Mammary epithelial cell (primary cell): ENCODE data around the gene RFX8.

ENCODE experiments used
- EZH2 ChIP-seq: IDR thresholded peaks from 2 replicates; pipeline ENCODE4 v1.6.1; 2012; ENCODE audit warnings: low read length, inconsistent platforms, borderline replicate concordance
- TF ChIP-seq, protein P1 (sequence below), 2 donors: IDR thresholded peaks in 1 of 2; conservative IDR thresholded peaks in 1 of 2; 2 replicates each; pipeline ENCODE4 v1.5.1; 2011 to 2012; ENCODE audit warnings: inconsistent platforms in 2 of 2, low read length in 2 of 2, mild to moderate bottlenecking in 2 of 2, control low read depth in 1 of 2, low read depth in 1 of 2; ENCODE audit not compliant: insufficient read depth in 1 of 2; ENCODE audit errors: extremely low read depth in 1 of 2

GRCh38 chr2:101408925-101409324 lies 66.0 kb downstream of the RFX8 start:
- TF ChIP-seq EZH2 = no peak
- TF ChIP-seq, protein P1, sequence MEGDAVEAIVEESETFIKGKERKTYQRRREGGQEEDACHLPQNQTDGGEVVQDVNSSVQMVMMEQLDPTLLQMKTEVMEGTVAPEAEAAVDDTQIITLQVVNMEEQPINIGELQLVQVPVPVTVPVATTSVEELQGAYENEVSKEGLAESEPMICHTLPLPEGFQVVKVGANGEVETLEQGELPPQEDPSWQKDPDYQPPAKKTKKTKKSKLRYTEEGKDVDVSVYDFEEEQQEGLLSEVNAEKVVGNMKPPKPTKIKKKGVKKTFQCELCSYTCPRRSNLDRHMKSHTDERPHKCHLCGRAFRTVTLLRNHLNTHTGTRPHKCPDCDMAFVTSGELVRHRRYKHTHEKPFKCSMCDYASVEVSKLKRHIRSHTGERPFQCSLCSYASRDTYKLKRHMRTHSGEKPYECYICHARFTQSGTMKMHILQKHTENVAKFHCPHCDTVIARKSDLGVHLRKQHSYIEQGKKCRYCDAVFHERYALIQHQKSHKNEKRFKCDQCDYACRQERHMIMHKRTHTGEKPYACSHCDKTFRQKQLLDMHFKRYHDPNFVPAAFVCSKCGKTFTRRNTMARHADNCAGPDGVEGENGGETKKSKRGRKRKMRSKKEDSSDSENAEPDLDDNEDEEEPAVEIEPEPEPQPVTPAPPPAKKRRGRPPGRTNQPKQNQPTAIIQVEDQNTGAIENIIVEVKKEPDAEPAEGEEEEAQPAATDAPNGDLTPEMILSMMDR (conservative IDR thresholded peaks at IDR 0.05 in 1 of 2, IDR thresholded peaks at IDR 0.05 in 1 of 2; ENCODE audit: extremely low read depth in 1 of 2, insufficient read depth in 1 of 2, low read depth in 1 of 2, low read length in 2 of 2) = no peak
